ENCODE measurements around the gene STUB1.

DNA sequence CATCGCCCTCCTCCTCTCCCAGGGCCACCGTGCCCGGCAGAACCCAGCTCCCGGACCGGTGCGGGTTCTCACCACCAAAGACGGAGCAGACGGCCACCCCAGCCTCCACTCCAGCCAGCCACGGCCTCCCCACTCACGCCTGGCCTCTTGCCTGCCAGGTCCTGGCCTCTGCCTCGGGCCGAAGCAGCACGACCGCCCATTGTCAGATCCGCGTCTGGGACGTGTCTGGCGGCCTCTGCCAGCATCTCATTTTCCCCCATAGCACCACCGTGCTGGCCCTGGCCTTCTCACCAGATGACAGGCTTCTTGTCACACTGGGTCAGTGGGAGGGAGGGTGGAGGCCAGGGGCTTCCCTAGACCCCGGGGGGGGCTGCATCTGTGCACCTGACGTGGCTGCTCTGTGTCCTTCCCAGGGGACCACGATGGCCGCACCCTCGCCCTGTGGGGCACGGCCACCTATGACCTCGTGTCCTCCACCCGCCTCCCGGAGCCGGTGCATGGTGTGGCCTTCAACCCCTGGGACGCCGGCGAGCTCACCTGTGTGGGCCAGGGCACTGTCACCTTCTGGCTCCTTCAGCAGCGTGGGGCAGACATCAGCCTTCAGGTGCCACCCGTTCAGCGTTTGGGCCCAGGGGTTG is 18.9 kb upstream of the STUB1 start:
- TF ChIP-seq SPI1 (IDR thresholded peaks at IDR 0.05; ENCODE audit: borderline replicate concordance, low read depth) (no peak), POLR2AphosphoS5 (IDR thresholded peaks at IDR 0.05; ENCODE audit: low read depth) (no peak), GABPA (IDR thresholded peaks at IDR 0.05; ENCODE audit: low read depth) (no peak), REST (IDR thresholded peaks at IDR 0.05; ENCODE audit: insufficient replicate concordance, low read depth) (no peak)
- TF ChIP-seq, protein P1, sequence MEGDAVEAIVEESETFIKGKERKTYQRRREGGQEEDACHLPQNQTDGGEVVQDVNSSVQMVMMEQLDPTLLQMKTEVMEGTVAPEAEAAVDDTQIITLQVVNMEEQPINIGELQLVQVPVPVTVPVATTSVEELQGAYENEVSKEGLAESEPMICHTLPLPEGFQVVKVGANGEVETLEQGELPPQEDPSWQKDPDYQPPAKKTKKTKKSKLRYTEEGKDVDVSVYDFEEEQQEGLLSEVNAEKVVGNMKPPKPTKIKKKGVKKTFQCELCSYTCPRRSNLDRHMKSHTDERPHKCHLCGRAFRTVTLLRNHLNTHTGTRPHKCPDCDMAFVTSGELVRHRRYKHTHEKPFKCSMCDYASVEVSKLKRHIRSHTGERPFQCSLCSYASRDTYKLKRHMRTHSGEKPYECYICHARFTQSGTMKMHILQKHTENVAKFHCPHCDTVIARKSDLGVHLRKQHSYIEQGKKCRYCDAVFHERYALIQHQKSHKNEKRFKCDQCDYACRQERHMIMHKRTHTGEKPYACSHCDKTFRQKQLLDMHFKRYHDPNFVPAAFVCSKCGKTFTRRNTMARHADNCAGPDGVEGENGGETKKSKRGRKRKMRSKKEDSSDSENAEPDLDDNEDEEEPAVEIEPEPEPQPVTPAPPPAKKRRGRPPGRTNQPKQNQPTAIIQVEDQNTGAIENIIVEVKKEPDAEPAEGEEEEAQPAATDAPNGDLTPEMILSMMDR (IDR thresholded peaks at IDR 0.05; ENCODE audit: insufficient read depth, low read length): no peak
